PFSK-1 (cell line): ENCODE data around the gene TBC1D8.

Experiments
- FOXP2 ChIP-seq: optimal IDR thresholded peaks from 2 replicates; pipeline ENCODE3; 2011; ENCODE audit warnings: borderline replicate concordance, control low read depth, inconsistent platforms; ENCODE audit not compliant: insufficient read depth; ENCODE audit errors: extremely low read length, extremely low read depth
- POLR2AphosphoS5 ChIP-seq: IDR thresholded peaks from 2 replicates; pipeline ENCODE4 v1.6.1; 2012; ENCODE audit warnings: low read depth, mild to moderate bottlenecking, control low read depth, low read length, moderate library complexity
- REST ChIP-seq, 2 experiments: IDR thresholded peaks; 2 replicates each; pipeline versions ENCODE4 v1.6.1 to v1.8.0; 2011 to 2012; ENCODE audit warnings: low read depth in 2 of 2, low read length in 2 of 2, control low read depth in 1 of 2, inconsistent platforms in 1 of 2, mild to moderate bottlenecking in 1 of 2, moderate library complexity in 1 of 2; ENCODE audit not compliant: insufficient read depth in 1 of 2
- SIN3A ChIP-seq: IDR thresholded peaks from 2 replicates; pipeline ENCODE4 v1.6.1; 2012; ENCODE audit warnings: mild to moderate bottlenecking, low read length, moderate library complexity, borderline replicate concordance; ENCODE audit not compliant: insufficient read depth
- TAF1 ChIP-seq: IDR thresholded peaks from 2 replicates; pipeline ENCODE4 v1.6.1; 2012; ENCODE audit warnings: low read length, control low read depth, borderline replicate concordance; ENCODE audit not compliant: insufficient read depth

TBC1D8 gene

GRCh38 chr2:101195871-101196661, 44.9 kb upstream of the TBC1D8 start:
- TF ChIP-seq FOXP2 (no peak), SIN3A (no peak), TAF1 (no peak), POLR2AphosphoS5 (no peak), REST (IDR thresholded peaks at IDR 0.05; ENCODE audit: insufficient read depth in 1 of 2, low read depth in 2 of 2, low read length in 2 of 2) (no peak)

GRCh38 chr2:101193033-101193626, 41.9 kb upstream of the TBC1D8 start:
- no peak for TF ChIP-seq SIN3A
- no peak for TF ChIP-seq TAF1
- TF ChIP-seq REST (IDR thresholded peaks at IDR 0.05; ENCODE audit: insufficient read depth in 1 of 2, low read depth in 2 of 2, low read length in 2 of 2): no peak
- no peak for TF ChIP-seq FOXP2
- TF ChIP-seq POLR2AphosphoS5: no peak

DNA sequence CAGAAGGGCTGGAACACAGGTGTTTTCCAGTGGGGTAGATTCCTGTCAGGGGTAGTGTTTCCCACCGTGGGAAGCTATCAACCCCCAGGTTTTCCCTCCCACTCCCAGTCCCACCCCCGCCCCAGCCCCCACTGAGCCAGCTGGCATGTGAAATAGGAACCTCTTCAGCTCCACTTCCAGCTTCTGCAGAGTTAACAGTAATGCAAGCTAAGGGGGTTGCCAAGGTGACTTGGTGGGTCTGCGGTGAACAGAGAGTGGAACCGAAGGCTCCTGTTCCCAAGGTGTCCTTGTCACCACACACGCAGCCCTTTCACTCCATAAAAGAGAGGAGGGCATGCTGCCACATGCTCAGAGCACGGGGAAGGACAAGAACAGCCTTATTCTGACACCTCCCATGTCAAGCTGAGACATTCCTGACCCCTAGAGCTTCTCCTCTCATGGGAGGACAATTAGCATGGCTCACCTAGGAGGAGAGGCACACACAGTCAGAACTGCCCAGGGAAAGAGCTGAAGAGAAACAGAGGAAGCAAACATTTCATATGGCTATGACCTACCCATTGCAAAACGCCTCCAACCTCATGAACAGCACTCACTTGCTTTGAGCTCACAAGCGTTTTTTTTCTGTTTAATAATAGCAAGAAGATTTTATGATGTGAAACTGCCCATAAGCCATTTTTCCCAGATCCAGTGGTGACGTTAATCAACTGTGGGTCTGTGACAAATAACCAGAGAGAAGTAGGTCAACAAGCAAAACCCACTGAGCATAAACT, 39.8 kb upstream of the TBC1D8 start:
- TF ChIP-seq FOXP2 (no peak), REST (IDR thresholded peaks at IDR 0.05; ENCODE audit: insufficient read depth in 1 of 2, low read depth in 2 of 2, low read length in 2 of 2) (no peak), TAF1 (no peak), POLR2AphosphoS5 (no peak), SIN3A (no peak)

GRCh38 chr2:101188683-101189405, 37.7 kb upstream of the TBC1D8 start:
- TF ChIP-seq SIN3A: no peak
- TF ChIP-seq REST (IDR thresholded peaks at IDR 0.05; ENCODE audit: insufficient read depth in 1 of 2, low read depth in 2 of 2, low read length in 2 of 2): no peak
- no peak for TF ChIP-seq POLR2AphosphoS5
